Measurements from ENCODE around the gene SEMA4D.

DNA sequence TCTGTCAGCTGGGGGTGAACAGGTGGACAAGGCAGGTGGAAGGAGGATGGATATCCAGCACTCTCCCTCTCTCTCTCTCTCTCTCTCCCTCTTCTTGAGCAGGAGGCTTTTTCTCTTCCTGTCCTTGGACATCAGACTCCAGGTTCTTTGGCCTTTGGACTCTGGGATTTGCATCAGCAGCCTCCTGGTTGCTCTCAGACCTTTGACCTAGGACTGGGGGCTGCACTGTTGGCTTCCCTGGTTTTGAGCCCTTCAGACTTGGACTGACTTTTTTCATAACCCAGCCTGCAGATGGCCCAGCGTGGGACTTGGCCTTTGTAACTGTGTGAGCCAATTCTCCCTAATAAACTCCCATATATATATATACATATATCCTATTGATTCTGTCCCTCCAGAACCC, 35.0 kb upstream of the SEMA4D start:
- TF ChIP-seq POLR2A (IDR thresholded peaks at IDR 0.05): no peak
- TF ChIP-seq, protein P1, sequence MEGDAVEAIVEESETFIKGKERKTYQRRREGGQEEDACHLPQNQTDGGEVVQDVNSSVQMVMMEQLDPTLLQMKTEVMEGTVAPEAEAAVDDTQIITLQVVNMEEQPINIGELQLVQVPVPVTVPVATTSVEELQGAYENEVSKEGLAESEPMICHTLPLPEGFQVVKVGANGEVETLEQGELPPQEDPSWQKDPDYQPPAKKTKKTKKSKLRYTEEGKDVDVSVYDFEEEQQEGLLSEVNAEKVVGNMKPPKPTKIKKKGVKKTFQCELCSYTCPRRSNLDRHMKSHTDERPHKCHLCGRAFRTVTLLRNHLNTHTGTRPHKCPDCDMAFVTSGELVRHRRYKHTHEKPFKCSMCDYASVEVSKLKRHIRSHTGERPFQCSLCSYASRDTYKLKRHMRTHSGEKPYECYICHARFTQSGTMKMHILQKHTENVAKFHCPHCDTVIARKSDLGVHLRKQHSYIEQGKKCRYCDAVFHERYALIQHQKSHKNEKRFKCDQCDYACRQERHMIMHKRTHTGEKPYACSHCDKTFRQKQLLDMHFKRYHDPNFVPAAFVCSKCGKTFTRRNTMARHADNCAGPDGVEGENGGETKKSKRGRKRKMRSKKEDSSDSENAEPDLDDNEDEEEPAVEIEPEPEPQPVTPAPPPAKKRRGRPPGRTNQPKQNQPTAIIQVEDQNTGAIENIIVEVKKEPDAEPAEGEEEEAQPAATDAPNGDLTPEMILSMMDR (IDR thresholded peaks at IDR 0.05): no peak
- TF ChIP-seq POLR2AphosphoS5 (IDR thresholded peaks at IDR 0.05): no peak
- no peak for TF ChIP-seq EP300 (IDR thresholded peaks at IDR 0.05)
